HG03439 (cell line): ENCODE data around the gene TLCD3B.
A peak's percentile ranks its signal among the peaks of the same experiment; 100 is the strongest.

Experiments
- ATAC-seq: cut with Tn5 transposase; IDR thresholded peaks from one replicate; pipeline ENCODE4 v1.9.1; 2021; ENCODE audit warnings: mild to moderate bottlenecking, moderate library complexity; ENCODE audit not compliant: unreplicated experiment

Gene TLCD3B

GRCh38 chr16:30030841-30031413, at the start of gene TLCD3B:
Gene TLCD3B (minus strand): TSS chr16:30031271. CDS start chr16:30030527, 744 bp downstream.
- no peak for ATAC-seq

- no peak for ATAC-seq
These were observed 48.4 kb upstream of the TLCD3B start for GRCh38 chr16:30079480-30079879.

GRCh38 chr16:30078744-30079143, 47.7 kb upstream of the TLCD3B start:
- no peak for ATAC-seq

DNA sequence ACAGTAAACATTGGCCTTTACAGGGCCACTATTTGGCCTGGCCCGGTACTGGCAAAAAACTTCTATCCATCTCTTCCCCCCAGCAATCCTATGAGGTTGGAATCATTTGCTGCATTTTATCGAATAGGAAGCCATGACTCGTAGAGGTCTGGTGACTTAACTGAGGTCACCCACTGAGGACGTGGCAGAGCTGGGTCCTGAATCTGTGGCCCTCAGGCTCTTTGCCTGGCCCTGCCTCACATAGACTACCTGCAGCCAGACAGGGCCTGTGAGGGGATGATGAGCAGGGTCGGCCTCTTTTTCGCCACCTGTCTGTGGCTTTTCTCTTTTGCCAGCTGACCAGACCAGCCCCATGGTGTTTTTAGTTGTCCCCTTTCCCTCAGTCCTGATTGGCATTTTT, 46.6 kb upstream of the TLCD3B start:
- ATAC-seq: no peak

DNA sequence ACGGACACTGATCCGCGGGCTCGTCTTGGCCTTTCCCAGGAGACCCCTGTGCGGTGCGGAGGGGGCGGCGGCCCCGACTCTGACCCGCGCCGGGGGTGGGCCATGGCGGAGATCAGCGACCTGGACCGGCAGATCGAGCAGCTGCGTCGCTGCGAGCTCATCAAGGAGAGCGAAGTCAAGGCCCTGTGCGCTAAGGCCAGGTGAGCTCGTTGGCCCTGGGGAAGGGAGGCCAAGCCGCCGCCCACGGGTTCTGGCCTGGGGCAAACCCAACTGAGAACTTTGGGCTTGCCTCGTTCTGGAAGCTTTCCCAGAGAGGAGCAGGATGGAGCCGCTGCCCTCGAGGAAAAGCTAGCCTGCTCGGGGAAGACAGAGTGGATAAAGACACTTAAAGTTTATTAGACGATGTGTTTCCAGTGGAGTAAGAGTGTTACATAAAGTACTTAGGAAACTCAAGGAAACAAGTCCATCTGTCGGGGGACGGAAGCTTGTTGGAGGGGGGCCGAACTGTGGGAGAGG, 45.3 kb upstream of the TLCD3B start:
- ATAC-seq: peak; percentile 6

GRCh38 chr16:30075503-30076275, 44.6 kb upstream of the TLCD3B start, which contains the start of gene PPP4C:
Gene PPP4C (plus strand): TSS chr16:30075994. CDS start chr16:30076378, 384 bp downstream.
- peak; percentile 63 for ATAC-seq

DNA sequence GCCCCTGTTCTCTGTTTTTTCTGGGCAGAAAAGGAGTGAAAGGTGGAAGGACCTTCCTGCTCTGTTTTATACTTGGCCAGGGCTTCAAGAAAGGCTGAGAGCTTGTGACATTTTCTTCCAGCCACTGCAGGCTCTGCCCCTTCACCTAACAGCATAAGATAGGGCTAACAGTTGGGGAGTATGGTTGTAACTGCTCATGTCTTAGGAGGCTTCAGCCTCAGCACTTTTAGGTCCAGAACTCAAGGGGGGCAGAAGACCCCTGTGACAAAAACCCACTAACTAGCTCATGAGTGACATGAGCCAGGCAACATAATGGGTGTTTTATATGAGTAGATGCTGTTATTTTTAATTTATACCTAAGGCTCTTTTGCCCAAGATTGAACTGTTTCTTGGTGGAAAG, 39.4 kb upstream of the TLCD3B start:
- ATAC-seq: no peak

GRCh38 chr16:30069611-30070462, 38.8 kb upstream of the TLCD3B start:
- ATAC-seq: no peak

DNA sequence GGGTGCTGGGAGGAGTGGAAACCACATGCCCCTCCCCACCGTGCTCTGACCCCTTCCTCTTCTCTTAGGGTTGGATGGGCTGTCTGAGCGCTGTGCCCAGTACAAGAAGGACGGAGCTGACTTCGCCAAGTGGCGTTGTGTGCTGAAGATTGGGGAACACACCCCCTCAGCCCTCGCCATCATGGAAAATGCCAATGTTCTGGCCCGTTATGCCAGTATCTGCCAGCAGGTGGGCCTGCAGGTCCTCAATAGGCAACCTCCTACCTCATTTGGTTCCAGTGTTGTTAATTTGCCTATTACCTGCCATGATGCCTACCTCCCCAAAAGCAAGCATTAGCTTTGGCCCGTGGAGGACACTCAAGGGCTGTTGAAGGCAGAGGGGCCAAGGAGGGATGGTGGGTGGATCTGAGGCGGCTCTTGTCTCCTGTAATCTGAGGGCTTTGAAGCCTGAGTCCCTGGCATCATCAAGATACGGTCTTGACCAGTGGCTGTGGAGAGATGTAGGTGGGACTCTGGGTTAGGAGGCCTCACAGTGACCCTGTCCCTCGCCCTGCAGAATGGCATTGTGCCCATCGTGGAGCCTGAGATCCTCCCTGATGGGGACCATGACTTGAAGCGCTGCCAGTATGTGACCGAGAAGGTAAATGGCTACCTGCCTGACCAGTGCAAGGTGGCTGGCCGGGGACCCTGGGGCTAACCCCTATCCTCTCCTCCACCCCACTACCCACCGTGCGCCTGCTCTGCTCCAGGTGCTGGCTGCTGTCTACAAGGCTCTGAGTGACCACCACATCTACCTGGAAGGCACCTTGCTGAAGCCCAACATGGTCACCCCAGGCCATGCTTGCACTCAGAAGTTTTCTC, 37.9 kb upstream of the TLCD3B start:
- no peak for ATAC-seq

DNA sequence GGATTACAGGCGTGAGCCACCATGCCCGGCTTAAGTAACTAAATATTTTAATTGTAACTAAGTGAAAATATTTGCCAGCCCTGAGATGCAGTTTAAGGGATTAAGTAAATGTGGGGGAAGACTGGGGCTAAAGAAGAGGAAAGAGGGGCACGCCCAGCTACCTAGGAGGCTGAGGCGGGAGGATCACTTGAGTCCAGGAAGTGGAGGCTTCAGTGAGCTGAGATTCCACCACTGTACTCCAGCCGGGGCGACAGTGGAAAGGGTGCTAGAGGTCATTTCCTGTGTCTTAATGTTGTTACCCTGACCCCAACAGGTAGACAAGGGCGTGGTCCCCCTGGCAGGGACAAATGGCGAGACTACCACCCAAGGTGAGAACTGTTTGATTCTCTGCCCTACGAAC, 37.3 kb upstream of the TLCD3B start:
- ATAC-seq: no peak

GRCh38 chr16:30067584-30067916, 36.5 kb upstream of the TLCD3B start:
- ATAC-seq: no peak

DNA sequence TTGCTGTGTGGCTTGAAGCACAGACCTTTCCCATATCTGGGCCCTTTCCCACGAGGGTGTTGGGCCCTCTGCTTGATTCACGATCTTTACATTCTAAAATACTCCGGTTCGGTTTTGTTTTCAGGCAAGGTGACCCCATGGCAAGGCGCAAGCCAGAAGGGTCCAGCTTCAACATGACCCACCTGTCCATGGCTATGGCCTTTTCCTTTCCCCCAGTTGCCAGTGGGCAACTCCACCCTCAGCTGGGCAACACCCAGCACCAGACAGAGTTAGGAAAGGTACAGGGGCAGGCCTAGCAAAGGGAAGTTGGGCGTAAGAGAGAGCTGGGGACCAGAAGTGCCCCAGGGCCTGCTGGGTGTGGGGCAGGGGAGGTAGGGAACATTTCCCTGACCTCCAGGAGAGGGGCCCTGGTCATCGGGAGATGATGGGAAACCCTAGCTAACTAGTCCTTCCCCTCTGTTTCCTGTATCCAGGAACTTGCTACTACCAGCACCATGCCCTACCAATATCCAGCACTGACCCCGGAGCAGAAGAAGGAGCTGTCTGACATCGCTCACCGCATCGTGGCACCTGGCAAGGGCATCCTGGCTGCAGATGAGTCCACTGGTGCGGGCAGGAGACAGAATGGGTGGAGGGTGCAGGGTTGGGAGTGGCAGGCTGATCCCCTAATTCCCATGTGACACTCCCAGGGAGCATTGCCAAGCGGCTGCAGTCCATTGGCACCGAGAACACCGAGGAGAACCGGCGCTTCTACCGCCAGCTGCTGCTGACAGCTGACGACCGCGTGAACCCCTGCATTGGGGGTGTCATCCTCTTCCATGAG, 35.9 kb upstream of the TLCD3B start:
- ATAC-seq: no peak

- no peak for ATAC-seq
These were observed 35.1 kb upstream of the TLCD3B start for GRCh38 chr16:30065943-30066760.

- peak; percentile 72 for ATAC-seq
These were observed 34.3 kb upstream of the TLCD3B start, which contains the start of gene ALDOA for GRCh38 chr16:30065102-30065942. Gene ALDOA (plus strand): TSS chr16:30065760. CDS start chr16:30066898, 1,138 bp downstream.

- ATAC-seq: no peak
These were observed 33.6 kb upstream of the TLCD3B start for GRCh38 chr16:30064729-30065101.

- ATAC-seq: peak; percentile 35
These were observed 33.0 kb upstream of the TLCD3B start for GRCh38 chr16:30063893-30064728.
